NCI-H69 (cell line): ENCODE data around the gene ANKFN1.

ENCODE experiments used
- DNase-seq: peaks from one replicate; lab custom pipeline; 2025; lab: John Stamatoyannopoulos, UW

The ANKFN1 gene

GRCh38 chr17:56148333-56148732, 4.9 kb upstream of the ANKFN1 start:
- DNase-seq: no peak

- DNase-seq: no peak
Measured at GRCh38 chr17:56149266-56150036, 3.8 kb upstream of the ANKFN1 start.

GRCh38 chr17:56150649-56151048, 2.6 kb upstream of the ANKFN1 start:
- no peak for DNase-seq

- peak; percentile 36 for DNase-seq
Measured at GRCh38 chr17:56157845-56158244, 4.6 kb downstream of the ANKFN1 start.

GRCh38 chr17:56158344-56158743, 5.1 kb downstream of the ANKFN1 start:
- peak; percentile 3 for DNase-seq

- peak; percentile 47 for DNase-seq
Measured at GRCh38 chr17:56158915-56159825, 5.9 kb downstream of the ANKFN1 start.

- peak; percentile 73 for DNase-seq
Measured at GRCh38 chr17:56159826-56160380, 6.6 kb downstream of the ANKFN1 start.

GRCh38 chr17:56160422-56160821, 7.1 kb downstream of the ANKFN1 start:
- DNase-seq: peak; percentile 11

GRCh38 chr17:56165072-56165641, 11.9 kb downstream of the ANKFN1 start:
- no peak for DNase-seq

GRCh38 chr17:56167491-56167890, 14.2 kb downstream of the ANKFN1 start:
- no peak for DNase-seq

- DNase-seq: no peak
Measured at GRCh38 chr17:56169621-56170020, 16.3 kb downstream of the ANKFN1 start.

GRCh38 chr17:56171186-56171959, 18.1 kb downstream of the ANKFN1 start:
- peak; percentile 32 for DNase-seq

GRCh38 chr17:56172517-56172982, 19.3 kb downstream of the ANKFN1 start:
- peak; percentile 73 for DNase-seq

- peak; percentile 15 for DNase-seq
Measured at GRCh38 chr17:56173026-56173425, 19.8 kb downstream of the ANKFN1 start.

- DNase-seq: peak; percentile 68
Measured at GRCh38 chr17:56173958-56174835, 20.9 kb downstream of the ANKFN1 start.

- DNase-seq: peak; percentile 5
Measured at GRCh38 chr17:56175299-56175955, 22.2 kb downstream of the ANKFN1 start.

- peak; percentile 5 for DNase-seq
Measured at GRCh38 chr17:56176091-56176490, 22.8 kb downstream of the ANKFN1 start.

- DNase-seq: no peak
Measured at GRCh38 chr17:56177361-56177760, 24.1 kb downstream of the ANKFN1 start.

- DNase-seq: no peak
Measured at GRCh38 chr17:56178203-56178602, 24.9 kb downstream of the ANKFN1 start.

- no peak for DNase-seq
Measured at GRCh38 chr17:56182081-56182480, 28.8 kb downstream of the ANKFN1 start.
